Common myeloid progenitor, CD34-positive (primary cell): ENCODE results near the gene PBX1.

Source experiments
- CTCF ChIA-PET: fragments of 350-600 bp; sonication (Branson Sonifier 250); formaldehyde crosslinking; loops from one replicate; lab custom pipeline; 2021; ENCODE audit warnings: antibody characterized with exemption; lab: Charles Lee
- POLR2A ChIA-PET: fragments of 350-600 bp; sonication (Branson Sonifier 250); formaldehyde crosslinking; loops from one replicate; lab custom pipeline; 2021; ENCODE audit warnings: antibody characterized with exemption; lab: Charles Lee
- DNase-seq, 3 donors: peaks; one replicate each; pipeline versions ENCODE4 v3.0.0 to v3.0.0-alpha.2; 2013
- H3K27ac ChIP-seq, 2 experiments: 1 replicate in 1 of 2; 2 replicates in 1 of 2; pipeline ENCODE4 v1.7.0; 2013; ENCODE audit warnings: inconsistent platforms in 2 of 2, low read length in 2 of 2, mild to moderate bottlenecking in 2 of 2, low read depth in 1 of 2, moderate library complexity in 1 of 2; ENCODE audit not compliant: severe bottlenecking in 2 of 2, insufficient read depth in 1 of 2, poor library complexity in 1 of 2
- H3K27me3 ChIP-seq, 5 experiments: replicated peaks in 2 of 5; 1 replicate in 3 of 5; 2 replicates in 2 of 5; pipeline versions ENCODE4 v1.6.1 to v1.7.0; 2013; ENCODE audit warnings: low read length in 4 of 5, mild to moderate bottlenecking in 2 of 5, moderate library complexity in 2 of 5, inconsistent platforms in 1 of 5; ENCODE audit not compliant: insufficient read depth in 5 of 5, control insufficient read depth in 4 of 5
- H3K36me3 ChIP-seq, 4 experiments: 1 replicate in 2 of 4; 2 replicates in 2 of 4; pipeline versions ENCODE4 v1.6.1 to v1.7.0; 2013; ENCODE audit warnings: low read length in 3 of 4, control low read depth in 1 of 4, mild to moderate bottlenecking in 1 of 4; ENCODE audit not compliant: control insufficient read depth in 4 of 4, insufficient read depth in 4 of 4
- H3K4me1 ChIP-seq, 4 experiments: 1 replicate in 3 of 4; 2 replicates in 1 of 4; pipeline versions ENCODE4 v1.6.1 to v1.7.1; 2013; ENCODE audit warnings: low read length in 3 of 4, mild to moderate bottlenecking in 3 of 4, control low read depth in 1 of 4, inconsistent platforms in 1 of 4, moderate library complexity in 1 of 4; ENCODE audit not compliant: control insufficient read depth in 4 of 4, insufficient read depth in 4 of 4; ENCODE audit errors: control extremely low read depth in 1 of 4
- H3K4me3 ChIP-seq, 7 experiments: 1 replicate in 4 of 7; 2 replicates in 3 of 7; pipeline versions ENCODE4 v1.5.1 to v1.7.0; 2013; ENCODE audit warnings: mild to moderate bottlenecking in 7 of 7, low read length in 6 of 7, moderate library complexity in 6 of 7, inconsistent platforms in 2 of 7, low read depth in 2 of 7, control low read depth in 1 of 7; ENCODE audit not compliant: insufficient read depth in 4 of 7, control insufficient read depth in 1 of 7; ENCODE audit errors: extremely low read depth in 1 of 7
- H3K9me3 ChIP-seq, 5 experiments: 1 replicate in 4 of 5; 2 replicates in 1 of 5; pipeline versions ENCODE4 v1.6.1 to v1.7.1; 2013; ENCODE audit warnings: low read length in 4 of 5, mild to moderate bottlenecking in 2 of 5, inconsistent platforms in 1 of 5, low read depth in 1 of 5, moderate library complexity in 1 of 5; ENCODE audit not compliant: control insufficient read depth in 4 of 5, insufficient read depth in 2 of 5; ENCODE audit errors: control extremely low read depth in 1 of 5
- WGBS: methylation state at CpG from one replicate; pipeline ENCODE4 v1.1.5; 2013; ENCODE audit not compliant: insufficient coverage; 5-methylcytosine and 5-hydroxymethylcytosine counted together

PBX1 gene

GRCh38 chr1:164853146-164853545 lies 294.2 kb downstream of the PBX1 start:
- Histone ChIP-seq H3K9me3 (no peaks in the 10 kb centered on the region), H3K27ac (no peak overlapping the region), H3K4me3 (no peak overlapping the region), H3K27me3 (peaks cover 0 to 3% (median 0%) of the 10 kb centered on the region in 5 experiments), H3K36me3 (peaks cover 0 to 7% (median 0%) of the 10 kb centered on the region in 4 experiments), H3K4me1 (no peaks in the 10 kb centered on the region)
- ChIA-PET POLR2A (no interaction called here), CTCF (no interaction called here)
- no peak for DNase-seq
- WGBS: 100% methylated on average over 1 of the region's 2 CpGs

DNA sequence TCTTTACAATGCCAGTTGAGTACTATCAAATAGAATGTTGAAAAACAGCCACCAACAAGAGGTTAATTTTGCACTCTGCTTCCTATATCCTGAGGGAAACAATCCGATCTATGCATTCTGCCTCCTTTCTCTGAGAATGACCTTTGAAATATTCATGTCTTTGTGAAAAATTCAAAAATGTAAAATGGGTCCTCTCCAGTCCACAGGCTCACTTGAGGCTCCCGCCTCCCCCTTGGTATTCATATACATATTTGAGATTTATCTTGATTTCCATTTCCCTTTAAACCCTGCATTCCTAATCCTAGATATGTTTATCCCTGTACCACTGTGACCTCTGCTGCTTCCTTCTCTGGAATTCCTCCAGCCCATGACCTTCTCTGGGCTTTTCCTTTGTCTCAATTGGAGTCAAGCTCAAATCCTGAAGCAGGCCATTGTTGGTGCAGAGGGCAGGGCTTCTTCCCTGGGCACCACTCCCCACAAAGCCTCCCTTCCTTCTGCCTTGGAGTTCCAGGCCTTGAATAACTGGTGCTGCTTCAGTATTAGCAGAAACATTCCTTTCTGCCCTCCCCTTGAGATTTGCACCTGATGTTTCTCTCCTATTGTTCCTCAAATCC lies 296.8 kb downstream of the PBX1 start:
- no peaks in the 10 kb centered on the region for H3K4me1 ChIP-seq
- H3K36me3 ChIP-seq: no peaks in the 10 kb centered on the region
- 92% methylated on average over 2 of the region's 2 CpGs for WGBS
- no peak for DNase-seq
- H3K4me3 ChIP-seq: no peak overlapping the region
- H3K27me3 ChIP-seq: peaks cover 0 to 3% (median 0%) of the 10 kb centered on the region in 5 experiments
- no peak overlapping the region for H3K27ac ChIP-seq
- POLR2A ChIA-PET: no interaction called here
- H3K9me3 ChIP-seq: no peaks in the 10 kb centered on the region
- CTCF ChIA-PET: no interaction called here

DNA sequence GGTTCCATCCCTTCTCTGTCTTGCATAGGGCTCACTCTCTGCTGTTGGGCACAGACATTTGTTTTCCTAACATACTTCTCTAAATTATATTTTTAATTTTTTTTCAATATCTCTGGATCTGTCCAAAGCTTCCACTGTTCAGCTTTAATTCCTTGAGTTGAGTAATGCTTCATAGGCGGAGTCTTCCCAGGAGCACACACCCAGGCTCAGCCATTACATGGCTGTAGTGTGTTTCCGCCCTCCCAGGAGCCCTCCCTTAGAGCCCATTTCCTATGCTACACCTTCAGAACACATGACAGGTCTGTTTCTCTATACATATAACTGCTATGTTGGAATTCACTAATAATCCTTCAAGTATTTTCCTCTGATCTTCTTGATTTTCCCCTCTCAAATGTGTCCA lies 297.4 kb downstream of the PBX1 start:
- no peaks in the 10 kb centered on the region for H3K36me3 ChIP-seq
- ChIA-PET POLR2A (interaction anchor here (1.1 kb wide), 1 partner anchor 29 kb away, joined by 3 read pairs; no protein-coding TSS in a partner anchor), CTCF (no interaction called here)
- H3K9me3 ChIP-seq: no peaks in the 10 kb centered on the region
- WGBS: 92% methylated on average over 2 of the region's 2 CpGs
- no peak overlapping the region for H3K4me3 ChIP-seq
- DNase-seq: no peak
- no peak overlapping the region for H3K27ac ChIP-seq
- peaks cover 0 to 3% (median 0%) of the 10 kb centered on the region in 5 experiments for H3K27me3 ChIP-seq
- H3K4me1 ChIP-seq: no peaks in the 10 kb centered on the region

DNA sequence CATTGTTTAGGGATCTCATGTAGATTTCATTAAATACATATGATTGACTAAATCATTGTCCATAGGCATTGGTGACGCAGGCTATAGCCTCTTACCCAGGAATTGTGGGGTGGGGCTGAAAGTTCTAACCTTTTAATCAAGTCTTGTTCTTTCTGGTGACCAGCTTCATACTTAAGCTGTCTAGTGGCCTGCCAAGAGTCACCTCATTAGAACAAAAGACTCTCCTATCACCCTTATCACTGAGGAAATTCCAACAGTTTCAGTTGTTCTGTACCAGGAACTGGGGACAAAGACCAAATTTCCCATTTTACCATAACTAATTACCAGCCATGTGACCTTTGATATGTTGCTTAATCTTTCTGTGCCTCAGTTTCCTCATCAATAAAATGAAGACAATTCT lies 298.5 kb downstream of the PBX1 start:
- POLR2A ChIA-PET: interaction anchor here (1.1 kb wide), 1 partner anchor 30 kb away, joined by 3 read pairs; no protein-coding TSS in a partner anchor
- WGBS: 100% methylated on average over 1 of the region's 1 CpG
- no peaks in the 10 kb centered on the region for H3K9me3 ChIP-seq
- CTCF ChIA-PET: no interaction called here
- H3K4me3 ChIP-seq: no peak overlapping the region
- no peaks in the 10 kb centered on the region for H3K4me1 ChIP-seq
- peaks cover 0 to 3% (median 0%) of the 10 kb centered on the region in 5 experiments for H3K27me3 ChIP-seq
- no peak for DNase-seq
- H3K36me3 ChIP-seq: no peaks in the 10 kb centered on the region
- no peak overlapping the region for H3K27ac ChIP-seq

DNA sequence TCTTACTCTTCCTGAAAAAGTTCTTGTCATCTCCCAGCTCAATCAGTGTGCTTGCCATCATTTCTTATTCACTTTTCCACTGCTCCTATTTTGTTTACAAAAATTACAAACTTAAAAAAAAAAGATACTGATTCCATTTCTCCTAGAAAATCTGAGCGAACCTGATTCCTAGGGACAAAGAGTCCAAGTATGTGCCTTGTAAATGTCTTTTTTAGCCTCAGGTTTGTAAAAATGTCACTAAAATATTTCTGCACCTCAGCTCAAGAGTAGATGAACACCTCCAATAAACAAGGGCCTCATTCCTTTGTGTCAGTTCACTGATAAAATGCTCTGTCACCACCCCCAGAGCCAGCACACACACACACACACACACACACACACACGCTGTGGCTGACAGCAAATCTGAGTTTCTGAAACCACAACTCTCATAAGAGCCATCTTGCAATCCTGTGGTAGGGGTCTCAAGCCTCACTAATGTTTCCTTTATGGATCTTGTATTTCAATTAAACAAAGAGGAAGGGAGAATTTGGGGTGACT lies 299.2 kb downstream of the PBX1 start:
- H3K9me3 ChIP-seq: no peaks in the 10 kb centered on the region

GRCh38 chr1:164861632-164862031 lies 302.6 kb downstream of the PBX1 start:
- ChIA-PET CTCF (no interaction called here), POLR2A (no interaction called here)
- H3K27ac ChIP-seq: no peak overlapping the region
- no peak overlapping the region for H3K4me3 ChIP-seq
- no peak for DNase-seq
- peaks cover 0 to 4% (median 0%) of the 10 kb centered on the region in 5 experiments for H3K27me3 ChIP-seq
- H3K4me1 ChIP-seq: no peaks in the 10 kb centered on the region
- no peaks in the 10 kb centered on the region for H3K36me3 ChIP-seq
- no peaks in the 10 kb centered on the region for H3K9me3 ChIP-seq

More for the DNA sequence above, 299.2 kb downstream of the PBX1 start:
- Histone ChIP-seq H3K27ac (no peak overlapping the region), H3K36me3 (no peaks in the 10 kb centered on the region), H3K27me3 (peaks cover 0 to 3% (median 0%) of the 10 kb centered on the region in 5 experiments), H3K4me1 (no peaks in the 10 kb centered on the region), H3K4me3 (no peak overlapping the region)
- DNase-seq: peak in 2 of 3 donors; percentile 12 to 19
- ChIA-PET CTCF (no interaction called here), POLR2A (no interaction called here)
- 100% methylated on average over 1 of the region's 2 CpGs for WGBS

DNA sequence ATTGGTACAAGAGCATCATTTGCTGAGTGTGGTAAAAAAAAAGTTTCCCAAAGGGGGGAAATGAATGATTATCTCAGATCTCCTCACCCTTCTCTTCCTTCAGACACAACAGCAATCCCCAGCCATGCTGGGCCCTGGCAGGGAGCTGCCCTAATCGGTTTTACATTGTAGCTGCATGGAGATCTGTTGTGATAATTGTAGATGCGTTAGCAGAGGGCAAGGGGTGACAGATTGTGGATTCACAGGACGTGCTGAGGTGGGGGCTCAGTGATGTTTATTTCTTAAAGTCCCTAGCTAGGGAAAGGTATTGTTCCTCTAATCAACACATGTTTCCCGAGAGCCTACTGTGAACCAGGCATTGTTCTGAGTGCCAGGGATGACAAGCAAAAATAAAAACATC lies 304.1 kb downstream of the PBX1 start:
- Histone ChIP-seq H3K27ac (no peak overlapping the region), H3K27me3 (peaks cover 0 to 3% (median 0%) of the 10 kb centered on the region in 5 experiments), H3K4me3 (no peak overlapping the region), H3K36me3 (no peaks in the 10 kb centered on the region), H3K4me1 (no peaks in the 10 kb centered on the region), H3K9me3 (no peaks in the 10 kb centered on the region)
- POLR2A ChIA-PET: no interaction called here
- CTCF ChIA-PET: no interaction called here
- no peak for DNase-seq
- 90% methylated on average over 2 of the region's 4 CpGs for WGBS
